Mucosa of stomach (tissue), 1 donor: Measurements from ENCODE around the gene MGMT.

Experiments
- H3K27me3 ChIP-seq: one replicate; pipeline ENCODE4 v1.7.0; 2013; ENCODE audit warnings: mild to moderate bottlenecking, low read length; ENCODE audit not compliant: control insufficient read depth, insufficient read depth
- H3K36me3 ChIP-seq: one replicate; pipeline ENCODE4 v1.7.0; 2013; ENCODE audit warnings: low read length; ENCODE audit not compliant: control insufficient read depth, insufficient read depth
- H3K4me1 ChIP-seq: one replicate; pipeline ENCODE4 v1.7.0; 2013; ENCODE audit warnings: mild to moderate bottlenecking, low read length; ENCODE audit not compliant: control insufficient read depth, insufficient read depth
- H3K4me3 ChIP-seq: one replicate; pipeline ENCODE4 v1.7.0; 2013; ENCODE audit warnings: low read length
- H3K9ac ChIP-seq: one replicate; pipeline ENCODE4 v1.7.0; 2013; ENCODE audit warnings: mild to moderate bottlenecking, low read length, moderate library complexity
- H3K9me3 ChIP-seq: one replicate; pipeline ENCODE4 v1.7.0; 2013; ENCODE audit warnings: mild to moderate bottlenecking, low read length, moderate library complexity; ENCODE audit not compliant: control insufficient read depth
- donor health status: Pancreatic carcinoma.

The MGMT gene

GRCh38 chr10:129808092-129808983 lies 341.3 kb downstream of the MGMT start:
- Histone ChIP-seq H3K4me3 (no peak overlapping the region), H3K9ac (no peak overlapping the region), H3K9me3 (no peaks in the 10 kb centered on the region), H3K4me1 (no peaks in the 10 kb centered on the region), H3K27me3 (no peaks in the 10 kb centered on the region), H3K36me3 (no peaks in the 10 kb centered on the region)

DNA sequence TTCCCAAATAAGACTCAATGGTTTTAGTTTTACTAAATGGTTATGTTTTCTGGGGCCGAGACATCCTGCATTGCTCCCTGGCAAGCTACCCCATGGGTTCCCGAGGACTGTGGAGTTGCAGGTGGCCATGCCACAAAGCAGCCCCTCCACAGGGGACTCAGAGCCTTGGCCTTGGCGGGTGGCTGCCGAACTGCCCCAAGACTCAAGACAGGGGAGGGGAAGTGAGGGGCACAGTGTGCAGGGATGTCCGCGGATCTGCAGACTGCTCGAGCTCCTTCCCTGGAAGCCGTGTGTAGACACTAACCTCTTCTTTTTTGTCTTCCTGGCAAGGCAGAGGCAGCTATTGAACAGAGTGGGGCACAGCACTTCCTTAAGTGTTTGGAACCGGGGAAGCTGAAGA lies 342.4 kb downstream of the MGMT start:
- Histone ChIP-seq H3K4me3 (no peak overlapping the region), H3K9ac (no peak overlapping the region), H3K4me1 (no peaks in the 10 kb centered on the region), H3K9me3 (no peaks in the 10 kb centered on the region), H3K36me3 (no peaks in the 10 kb centered on the region), H3K27me3 (no peaks in the 10 kb centered on the region)

DNA sequence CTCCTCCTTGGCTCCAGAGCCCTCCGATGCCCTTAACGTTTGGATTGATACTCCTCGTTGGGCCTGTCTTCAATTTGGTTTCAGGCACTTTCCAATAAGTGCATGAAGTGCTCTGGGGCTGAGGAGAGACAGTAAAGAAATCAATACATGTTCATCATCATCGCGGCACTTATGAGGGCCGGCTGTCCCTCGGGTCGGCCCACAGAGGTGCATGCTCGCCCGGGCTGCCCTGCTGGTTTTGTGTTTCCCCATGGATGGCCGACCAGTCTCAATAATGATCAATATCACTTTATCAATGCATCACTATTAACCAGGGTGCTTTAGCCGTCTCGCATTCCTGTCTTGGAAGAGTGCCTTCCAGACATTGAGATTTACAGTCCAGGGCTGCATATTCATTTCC lies 342.8 kb downstream of the MGMT start:
- Histone ChIP-seq H3K27me3 (no peaks in the 10 kb centered on the region), H3K4me1 (no peaks in the 10 kb centered on the region), H3K9ac (no peak overlapping the region), H3K9me3 (no peaks in the 10 kb centered on the region), H3K4me3 (no peak overlapping the region), H3K36me3 (no peaks in the 10 kb centered on the region)

DNA sequence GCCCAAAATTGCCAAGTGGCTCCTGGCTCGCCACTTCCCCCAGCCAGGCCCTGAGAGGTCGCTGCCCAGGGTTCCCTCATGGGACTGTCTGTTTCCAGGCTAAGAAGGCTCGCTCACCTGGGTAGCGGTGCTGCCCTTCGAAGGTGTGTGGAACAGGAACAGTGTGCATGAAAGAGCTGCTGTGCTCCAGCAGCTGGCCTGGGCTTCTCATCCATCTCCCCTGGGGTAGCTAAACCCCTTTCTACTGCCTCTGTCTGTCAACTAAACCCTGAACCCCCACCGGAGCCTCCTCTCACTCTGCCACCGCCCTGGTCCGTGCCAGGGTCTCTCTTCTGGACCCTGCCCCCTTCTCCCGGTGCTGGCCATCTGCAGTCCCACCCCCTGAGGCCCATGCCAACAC lies 344.2 kb downstream of the MGMT start:
- Histone ChIP-seq H3K9me3 (no peaks in the 10 kb centered on the region), H3K36me3 (no peaks in the 10 kb centered on the region), H3K4me3 (no peak overlapping the region), H3K4me1 (no peaks in the 10 kb centered on the region), H3K9ac (no peak overlapping the region), H3K27me3 (no peaks in the 10 kb centered on the region)

DNA sequence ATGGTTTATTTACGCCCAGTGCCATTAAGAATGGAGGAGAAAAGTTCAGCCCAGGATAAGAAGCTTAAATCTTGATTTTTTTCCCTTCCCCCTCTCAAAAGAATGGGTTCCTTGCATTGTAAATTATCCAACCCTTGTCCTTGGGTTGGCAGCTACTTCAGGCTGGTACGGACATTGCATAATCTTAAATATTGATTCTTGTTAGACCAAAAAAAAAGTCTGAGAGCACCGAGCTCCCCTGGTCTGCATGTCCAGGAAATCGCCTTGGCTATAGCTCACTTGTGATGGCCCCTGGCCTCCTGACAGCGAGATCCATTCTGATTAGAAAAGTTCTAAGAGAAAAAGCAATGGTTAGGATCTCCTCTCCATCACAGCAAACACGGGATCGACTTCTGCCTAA lies 345.4 kb downstream of the MGMT start:
- Histone ChIP-seq H3K9ac (no peak overlapping the region), H3K27me3 (no peaks in the 10 kb centered on the region)

GRCh38 chr10:129814681-129815646 lies 347.9 kb downstream of the MGMT start:
- H3K27me3 ChIP-seq, result no peaks in the 10 kb centered on the region
- no peaks in the 10 kb centered on the region for H3K9me3 ChIP-seq
- H3K36me3 ChIP-seq, result no peaks in the 10 kb centered on the region
- H3K4me3 ChIP-seq, result no peak overlapping the region
- no peaks in the 10 kb centered on the region for H3K4me1 ChIP-seq
- H3K9ac ChIP-seq, result no peak overlapping the region

More for the DNA sequence above, 345.4 kb downstream of the MGMT start:
- no peaks in the 10 kb centered on the region for H3K9me3 ChIP-seq
- H3K36me3 ChIP-seq, result no peaks in the 10 kb centered on the region
- no peaks in the 10 kb centered on the region for H3K4me1 ChIP-seq
- H3K4me3 ChIP-seq, result no peak overlapping the region

GRCh38 chr10:129815898-129816655 lies 349.0 kb downstream of the MGMT start:
- H3K36me3 ChIP-seq, result no peaks in the 10 kb centered on the region
- no peaks in the 10 kb centered on the region for H3K4me1 ChIP-seq

GRCh38 chr10:129816656-129817045 lies 349.6 kb downstream of the MGMT start:
- Histone ChIP-seq H3K36me3 (no peaks in the 10 kb centered on the region), H3K4me1 (no peaks in the 10 kb centered on the region), H3K4me3 (no peak overlapping the region), H3K9ac (no peak overlapping the region), H3K27me3 (no peaks in the 10 kb centered on the region), H3K9me3 (no peaks in the 10 kb centered on the region)

More at GRCh38 chr10:129815898-129816655, 349.0 kb downstream of the MGMT start:
- Histone ChIP-seq H3K9me3 (no peaks in the 10 kb centered on the region), H3K9ac (no peak overlapping the region), H3K27me3 (no peaks in the 10 kb centered on the region), H3K4me3 (no peak overlapping the region)
